MM.1S (cell line): ENCODE results near the gene TGFB2.

Experiments used
- CTCF ChIP-seq: fragments of 300-600 bp; sonication (generic); IDR thresholded peaks from 2 replicates; pipeline ENCODE4 v1.5.1; 2016; ENCODE audit warnings: antibody characterized with exemption, low read length, mixed read lengths
- EZH2 ChIP-seq: fragments of 300-600 bp; sonication (generic); optimal IDR thresholded peaks from 2 replicates; pipeline ENCODE3; 2017; ENCODE audit warnings: low read depth, mild to moderate bottlenecking, antibody characterized with exemption, low read length, mixed read lengths
- EZH2phosphoT487 ChIP-seq: fragments of 300-600 bp; sonication (generic); IDR thresholded peaks from 2 replicates; pipeline ENCODE4 v1.6.1; 2018; ENCODE audit warnings: antibody characterized with exemption, low read length

- TF ChIP-seq CTCF (peak; percentile 61), EZH2phosphoT487 (no peak), EZH2 (no peak)
Observed at GRCh38 chr1:218351391-218352074, 6.4 kb downstream of the TGFB2 start.
